GM18951 (cell line): Measurements from ENCODE around the gene CIB4.

ENCODE experiments used
- POLR2A ChIP-seq: IDR thresholded peaks from 4 replicates; pipeline ENCODE4 v1.6.1; 2011; ENCODE audit warnings: mild to moderate bottlenecking; ENCODE audit not compliant: insufficient read length, insufficient read depth; ENCODE audit errors: extremely low read depth
- in situ Hi-C: fragments of 300-500 bp; cut with MboI; formaldehyde crosslinking; loops from one replicate; pipeline ENCODE4 v1.12.0; 2022; ENCODE audit warnings: low sequenced_read_pairs, mixed read lengths, inconsistent platforms; ENCODE audit not compliant: unreplicated experiment

CIB4 gene

DNA sequence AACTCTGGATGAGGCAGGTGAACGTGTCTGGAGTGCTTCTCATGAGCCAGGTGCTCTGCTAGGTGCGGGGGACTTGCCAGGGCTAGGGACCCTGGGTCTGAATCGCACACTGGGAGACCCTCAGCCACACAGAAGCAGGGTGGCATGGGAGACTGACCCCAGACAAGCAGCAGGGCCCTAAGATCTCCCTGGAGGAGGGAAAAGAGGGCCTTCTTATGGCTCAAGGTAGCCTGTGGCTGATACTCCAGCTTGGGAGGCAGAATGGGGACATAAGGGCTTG, 12.8 kb upstream of the CIB4 start:
- no peak for TF ChIP-seq POLR2A
- in situ Hi-C loops = no loop called here

DNA sequence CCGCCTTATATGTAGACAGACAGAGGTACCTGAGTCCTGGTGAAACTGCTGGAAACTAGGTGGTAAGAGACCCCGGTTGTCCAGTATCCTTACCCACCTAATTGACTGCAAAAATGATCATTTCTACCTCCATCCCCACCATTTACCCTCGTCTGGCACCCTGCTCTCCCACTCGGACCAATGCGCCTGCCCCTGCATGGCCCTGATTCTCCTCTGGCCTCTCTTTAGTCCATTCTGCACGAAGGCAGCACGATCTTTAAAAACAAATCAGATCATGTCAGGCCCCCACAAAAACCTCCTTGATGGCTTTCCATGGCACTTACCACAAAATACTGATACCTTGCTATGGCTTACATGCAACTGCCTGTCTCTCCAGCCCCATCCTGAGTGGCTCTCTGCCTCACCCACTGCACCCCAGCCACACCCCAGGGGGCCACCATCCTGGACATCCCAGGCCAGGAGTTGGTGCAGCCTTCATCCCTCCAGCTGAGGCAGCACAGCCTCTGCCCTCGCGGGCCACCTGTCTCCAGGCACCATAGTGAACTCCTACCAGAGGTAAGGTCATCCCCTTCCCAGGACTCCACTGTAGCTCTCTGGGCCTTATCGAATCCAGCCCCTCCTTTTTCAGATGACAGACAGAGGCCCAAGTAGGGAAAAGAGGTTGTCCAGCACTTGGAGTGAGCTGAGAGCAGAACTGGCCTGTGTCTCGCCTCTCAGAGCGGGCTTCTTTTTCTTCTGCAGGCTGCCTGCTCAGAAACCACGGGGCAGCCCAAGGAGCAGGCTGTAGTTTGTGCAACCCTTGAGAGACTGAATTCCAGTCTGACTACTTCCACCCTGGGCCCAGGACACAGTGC, 12.3 kb upstream of the CIB4 start:
- in situ Hi-C loops = no loop called here
- TF ChIP-seq POLR2A = no peak

DNA sequence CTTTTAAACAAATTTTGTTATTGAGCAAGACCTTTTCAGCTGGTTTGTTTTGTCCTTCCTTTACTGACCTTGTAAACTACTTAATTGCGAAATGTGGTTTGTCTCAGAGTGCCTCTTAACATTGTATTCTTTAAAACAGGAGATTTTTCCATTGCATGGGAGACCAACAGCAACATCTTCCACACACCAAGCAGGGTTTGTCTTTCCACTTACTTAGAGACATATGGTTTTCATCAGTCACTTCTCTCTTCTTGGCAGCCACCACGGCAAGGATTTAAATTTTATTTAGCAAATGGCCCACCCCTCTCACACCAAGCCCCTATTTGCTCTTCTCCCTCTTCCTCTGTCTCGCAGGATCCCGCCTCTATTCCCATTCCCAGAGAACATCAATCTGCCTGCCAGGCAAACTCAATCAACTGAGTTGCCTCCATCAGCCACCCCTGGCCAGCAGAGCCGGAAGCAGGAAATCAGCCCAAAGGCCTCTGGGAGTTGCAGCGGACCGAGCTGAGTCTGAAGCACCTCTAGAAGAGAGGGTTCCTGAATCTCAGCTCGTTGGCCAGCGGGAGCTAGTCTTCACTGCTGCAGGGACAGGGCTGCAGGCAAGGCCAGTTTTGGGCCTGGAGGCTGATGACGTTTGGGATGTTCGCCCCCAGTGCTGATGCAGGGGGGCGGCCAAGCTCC, 11.3 kb upstream of the CIB4 start:
- TF ChIP-seq POLR2A = no peak
- in situ Hi-C loops = no loop called here

DNA sequence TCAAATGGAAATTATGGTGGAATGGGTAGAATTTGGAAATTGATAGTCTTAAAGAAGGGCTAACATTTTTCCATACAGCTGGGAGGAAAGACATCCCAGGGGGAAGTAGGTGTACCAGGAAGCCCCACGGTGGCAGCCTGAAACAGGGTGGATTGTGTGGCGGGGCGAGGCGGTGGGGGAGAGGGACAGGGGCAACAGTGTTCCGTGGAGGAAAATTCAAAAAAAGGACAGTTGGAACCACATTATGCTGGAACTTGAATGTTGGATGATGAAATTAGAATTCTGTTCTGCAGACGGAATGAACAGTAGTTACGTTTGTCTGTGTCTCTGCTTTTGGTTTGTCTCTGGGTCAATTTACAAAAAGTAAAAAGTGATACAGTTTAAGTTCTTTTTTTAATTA, 10.6 kb upstream of the CIB4 start:
- in situ Hi-C loops = no loop called here

DNA sequence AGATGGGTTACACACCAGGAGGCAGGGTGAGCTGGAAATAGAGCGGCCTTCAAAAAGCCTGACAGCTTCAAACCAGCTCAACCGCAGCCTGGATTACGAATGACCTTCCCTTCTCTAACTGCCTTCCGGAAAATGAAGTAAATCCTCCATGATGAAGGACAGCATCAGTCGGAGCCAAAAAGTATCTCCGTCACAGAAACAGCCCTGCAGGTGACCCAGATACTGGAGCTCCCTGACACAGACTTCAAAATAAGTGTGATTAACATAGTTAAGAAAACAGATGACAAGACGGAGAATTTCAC, 10.3 kb upstream of the CIB4 start:
- in situ Hi-C loops = no loop called here
- TF ChIP-seq POLR2A = no peak

More for the DNA sequence above, 10.6 kb upstream of the CIB4 start:
- TF ChIP-seq POLR2A = no peak

DNA sequence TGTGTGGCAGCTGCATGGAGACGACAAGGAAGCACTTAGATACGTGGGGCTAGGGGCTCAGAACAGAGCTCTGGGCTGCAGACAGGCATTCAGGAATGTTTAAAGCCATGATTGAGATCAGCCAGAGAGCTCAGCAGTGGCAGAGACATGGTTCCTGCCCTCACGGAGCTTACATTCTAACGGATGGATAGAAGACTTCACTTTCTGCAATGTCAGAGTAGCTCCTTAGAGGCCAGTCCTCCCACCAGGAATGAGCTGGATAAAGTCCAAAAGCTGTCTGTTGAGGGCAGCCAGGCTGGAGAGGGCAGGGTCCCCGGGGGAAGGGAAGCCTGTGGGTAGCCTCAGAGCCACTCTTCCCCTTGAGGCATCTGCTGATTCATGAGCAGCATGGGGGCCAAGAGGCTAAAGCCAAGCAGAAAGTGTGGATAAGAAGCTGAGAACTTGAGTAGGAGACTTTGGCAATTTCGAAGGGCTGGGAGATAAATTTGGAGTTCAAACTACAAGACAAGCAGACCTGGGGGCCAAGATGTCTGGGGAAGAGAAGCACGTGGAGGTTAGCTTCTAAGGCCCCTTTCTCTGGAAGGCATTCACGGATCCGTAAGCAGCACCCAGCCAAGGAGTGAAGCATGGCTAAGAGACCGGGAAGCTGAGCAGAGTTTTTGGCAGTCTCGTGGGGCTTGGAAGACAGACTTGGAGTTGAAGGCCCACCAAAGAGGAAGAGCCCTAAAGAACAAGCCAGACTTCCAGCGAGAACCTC, 9.7 kb upstream of the CIB4 start:
- TF ChIP-seq POLR2A = no peak

DNA sequence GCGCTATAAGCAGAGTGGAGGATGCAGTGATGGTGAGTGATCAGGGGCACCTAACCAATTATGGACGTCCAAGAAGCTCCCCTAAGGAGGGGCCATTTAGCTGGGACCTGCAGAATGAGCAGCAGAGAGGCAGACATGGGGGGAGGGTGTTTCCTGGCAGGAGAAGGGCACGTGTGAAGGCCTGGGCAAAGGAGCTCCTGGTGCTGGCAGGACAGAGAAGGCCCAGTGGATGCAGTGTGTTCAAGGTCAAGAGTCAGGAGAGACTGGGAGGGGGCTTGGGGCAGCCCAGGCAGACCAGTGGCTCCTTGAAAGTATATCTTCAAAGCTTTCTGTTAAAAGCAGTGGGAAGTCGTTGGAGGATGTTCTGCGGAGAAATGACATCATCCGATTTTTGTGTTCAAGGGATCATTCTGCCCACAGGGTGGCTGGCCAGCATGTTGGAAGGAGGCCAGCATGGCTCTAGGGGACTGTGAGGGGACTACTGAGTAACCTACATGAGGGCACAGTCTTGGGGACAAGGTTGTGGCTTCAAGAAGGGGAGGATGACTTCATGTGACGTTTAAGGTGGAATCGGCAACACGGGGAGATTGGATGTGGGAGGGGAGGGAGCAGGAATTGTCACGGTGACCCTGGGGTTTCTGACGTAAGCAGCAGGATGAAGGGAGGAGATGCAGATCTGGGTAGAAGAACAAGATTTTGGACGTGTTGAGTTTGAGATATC, 9.0 kb upstream of the CIB4 start:
- in situ Hi-C loops = no loop called here
- no peak for TF ChIP-seq POLR2A

More for the DNA sequence above, 9.7 kb upstream of the CIB4 start:
- in situ Hi-C loops = no loop called here

DNA sequence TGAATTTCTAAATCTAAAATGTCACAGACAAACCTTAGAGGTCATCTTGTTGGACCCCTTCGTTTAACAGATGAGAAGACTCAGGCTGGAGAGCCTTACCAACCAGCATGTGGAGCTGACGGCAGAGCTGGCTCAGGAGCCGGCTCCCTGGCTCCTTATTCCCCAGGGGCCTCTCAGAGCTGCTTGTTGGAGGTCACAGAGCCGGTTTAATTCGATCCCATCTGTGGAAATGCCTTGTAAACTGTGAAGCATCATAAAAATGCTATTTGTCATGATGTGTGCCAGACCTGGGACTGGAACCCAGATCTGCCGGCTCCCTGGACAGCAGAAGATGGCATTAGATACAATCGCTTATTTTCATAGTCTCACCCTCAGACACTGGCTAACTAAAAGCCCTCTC, 8.2 kb upstream of the CIB4 start:
- in situ Hi-C loops = no loop called here
- TF ChIP-seq POLR2A = no peak

DNA sequence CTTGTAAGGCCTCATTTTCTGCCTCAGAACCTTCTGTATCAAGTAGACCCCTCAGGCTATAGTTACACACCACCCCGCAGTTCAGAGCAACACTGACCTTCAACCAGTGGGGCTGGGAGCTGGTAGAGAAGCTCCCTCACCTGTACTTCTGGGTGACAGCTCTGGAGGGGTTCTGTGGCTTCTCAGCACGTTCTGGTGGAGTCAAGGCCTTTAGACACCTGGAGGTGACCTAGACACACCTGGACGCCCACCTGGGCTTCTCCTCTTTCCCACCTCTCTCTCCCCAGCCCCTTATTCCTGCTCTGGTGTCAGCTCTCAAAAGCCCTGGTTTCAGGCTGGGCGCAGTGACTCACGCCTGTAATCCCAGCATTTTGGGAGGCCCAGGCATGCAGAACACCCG, 7.3 kb upstream of the CIB4 start:
- in situ Hi-C loops = no loop called here

DNA sequence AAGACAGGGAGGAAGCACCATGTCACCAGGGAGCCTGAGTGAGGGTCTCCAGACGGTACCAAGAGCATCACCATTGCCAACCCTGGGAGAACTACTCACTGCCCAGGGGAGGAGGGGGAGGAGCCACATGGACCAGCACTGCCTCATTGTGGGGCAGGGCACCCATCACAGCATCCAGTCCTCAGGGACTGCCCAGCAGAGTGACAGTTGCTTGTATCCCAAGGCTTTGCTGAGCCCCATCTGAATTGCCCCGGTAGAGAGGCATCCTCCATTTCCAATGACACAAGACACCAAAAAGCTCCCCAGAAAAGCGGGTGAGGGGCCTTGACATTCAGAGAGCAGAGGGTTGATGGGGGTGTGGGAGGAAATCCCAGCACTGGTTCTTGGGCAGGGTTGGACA, 6.8 kb upstream of the CIB4 start:
- no peak for TF ChIP-seq POLR2A
- in situ Hi-C loops = no loop called here

More for the DNA sequence above, 7.3 kb upstream of the CIB4 start:
- no peak for TF ChIP-seq POLR2A

DNA sequence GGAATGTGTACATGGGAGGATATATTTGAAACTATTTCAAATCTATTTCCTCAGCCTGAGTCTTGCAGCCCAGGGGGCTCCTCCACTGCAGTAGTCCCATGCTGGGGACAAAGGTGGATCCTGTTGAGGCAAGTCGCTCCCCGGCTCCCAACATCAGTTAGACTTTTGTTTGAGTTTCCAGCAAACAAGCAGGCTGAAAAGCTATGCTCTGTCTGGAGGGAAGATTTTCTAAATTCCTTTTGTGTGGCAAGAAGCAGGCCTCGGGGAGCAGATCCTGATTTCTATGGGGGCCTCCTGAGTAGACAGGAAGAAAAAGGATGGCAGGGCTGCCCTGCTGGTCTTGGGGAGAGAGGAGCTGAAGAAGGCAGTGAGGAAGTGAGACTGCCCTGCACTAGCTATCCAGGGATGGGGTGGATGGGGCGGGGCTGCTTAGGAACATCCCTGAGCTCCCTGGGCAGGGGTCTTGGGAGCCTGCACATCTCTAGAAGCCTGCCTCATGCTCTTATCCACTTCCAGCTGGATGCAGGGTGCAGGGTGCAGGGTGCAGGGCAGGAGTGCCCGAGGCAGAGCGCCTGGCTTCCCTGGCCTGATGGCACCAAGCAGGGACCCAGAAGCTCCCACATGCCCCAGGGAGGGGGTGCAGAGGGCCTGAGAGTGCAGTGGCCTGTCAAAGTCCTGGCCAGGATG, 6.0 kb upstream of the CIB4 start:
- TF ChIP-seq POLR2A = no peak
- in situ Hi-C loops = no loop called here

DNA sequence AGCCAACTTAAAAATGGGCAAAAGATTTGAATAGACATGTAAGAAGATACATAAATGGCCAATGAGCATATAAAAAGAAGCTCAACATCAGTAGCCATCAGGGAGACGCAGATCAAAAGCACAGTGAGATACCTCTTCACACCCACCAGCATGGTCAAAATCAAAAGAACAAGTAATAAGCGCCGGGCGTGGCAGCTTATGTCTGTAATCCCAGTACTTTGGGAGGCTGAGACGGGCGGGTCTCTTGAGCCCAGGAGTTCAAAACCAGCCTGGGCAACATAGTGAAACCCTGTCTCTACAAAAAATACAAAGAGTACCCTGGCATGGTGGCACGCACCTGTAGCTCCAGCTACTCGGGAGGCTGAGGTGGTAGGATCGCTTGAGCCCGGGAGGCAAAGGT, 4.6 kb upstream of the CIB4 start:
- in situ Hi-C loops = no loop called here
- TF ChIP-seq POLR2A = no peak
